Type B pancreatic cell (in vitro differentiated cells): Measurements from ENCODE around the gene BCAS3. TPM values are rescaled to one million over a fixed set of nuclear protein-coding genes. Genes with fewer than 3 reads are reported as not detected.
A peak's percentile ranks its signal among the peaks of the same experiment; 100 is the strongest.

Source experiments
- DNase-seq: peaks from one replicate; pipeline ENCODE4 v3.0.0; 2021; ENCODE audit warnings: mixed read lengths; ENCODE audit not compliant: unreplicated experiment; ENCODE audit errors: extremely low spot score
- H3K27ac Mint-ChIP-seq: 2 replicates; pipeline ENCODE4 v1.8.0; 2021; ENCODE audit warnings: mild to moderate bottlenecking, mixed read lengths
- H3K27me3 Mint-ChIP-seq: 2 replicates; pipeline ENCODE4 v1.8.0; 2021; ENCODE audit warnings: mixed read lengths
- H3K36me3 Mint-ChIP-seq: 2 replicates; pipeline ENCODE4 v1.8.0; 2021; ENCODE audit warnings: mixed read lengths
- H3K4me1 Mint-ChIP-seq: one replicate; pipeline ENCODE4 v1.8.0; 2021; ENCODE audit warnings: mixed read lengths; ENCODE audit not compliant: unreplicated experiment
- H3K4me3 Mint-ChIP-seq: 2 replicates; pipeline ENCODE4 v1.8.0; 2021; ENCODE audit warnings: mild to moderate bottlenecking, mixed read lengths
- H3K9me3 Mint-ChIP-seq: 2 replicates; pipeline ENCODE4 v1.8.0; 2021; ENCODE audit warnings: mixed read lengths
- total RNA-seq: library from RNA; stranded (reverse); gene quantifications from 2 replicates; pipeline ENCODE4 v1.2.1, GENCODE V29; 2021; ENCODE audit warnings: low replicate concordance
- TF ChIP-seq, protein P1 (sequence below): fragments of 200-600 bp; sonication (generic); conservative IDR thresholded peaks from 2 replicates; pipeline ENCODE4 v1.5.0; 2021; ENCODE audit warnings: antibody characterized with exemption, mild to moderate bottlenecking

Gene BCAS3
- total RNA-seq, 1 donor from 2014 or later, result 23.0 TPM

DNA sequence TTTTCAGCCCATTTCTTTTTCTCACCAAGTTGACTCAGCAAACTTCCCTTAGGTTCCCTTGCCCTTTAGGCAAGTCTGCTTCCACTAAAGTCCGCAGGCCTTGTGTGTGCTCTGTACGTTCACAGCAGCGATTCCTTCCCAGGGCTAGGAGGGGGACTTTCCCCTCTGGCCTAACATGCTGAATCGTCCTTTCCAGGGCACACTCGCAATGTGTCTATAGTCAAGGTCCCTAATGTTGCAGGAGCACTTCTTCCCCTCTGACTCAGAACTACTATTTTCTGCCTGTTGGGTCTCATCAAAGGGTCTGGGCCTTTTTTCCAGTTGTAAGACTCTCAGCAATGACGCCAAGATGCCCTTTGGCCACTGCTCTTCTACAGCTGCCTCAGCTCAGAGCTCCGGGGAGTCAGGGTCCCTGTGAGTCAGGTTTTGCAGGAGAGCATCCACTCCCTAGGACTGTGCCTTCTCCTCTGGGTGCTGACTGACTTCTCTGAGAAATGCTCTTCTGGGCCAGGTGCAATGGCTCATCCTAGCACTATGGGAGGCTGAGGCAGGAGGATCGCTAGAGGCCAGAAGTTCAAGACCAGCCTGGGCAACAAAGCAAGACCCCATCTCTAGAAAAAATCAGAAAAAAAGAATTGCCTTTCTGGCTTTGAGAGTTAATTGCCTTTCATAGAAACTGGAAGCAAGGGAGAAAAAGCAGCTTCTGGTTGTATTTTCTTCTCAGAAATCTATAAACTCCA is 657.6 kb downstream of the BCAS3 start:
- Mint-ChIP-seq H3K4me1 (peaks cover 38% of the 10 kb centered on the region), H3K36me3 (no peaks in the 10 kb centered on the region), H3K27ac (no peak overlapping the region), H3K9me3 (no peaks in the 10 kb centered on the region), H3K4me3 (no peak overlapping the region), H3K27me3 (peaks cover 31% of the 10 kb centered on the region)
- DNase-seq, result no peak
- TF ChIP-seq, protein P1, sequence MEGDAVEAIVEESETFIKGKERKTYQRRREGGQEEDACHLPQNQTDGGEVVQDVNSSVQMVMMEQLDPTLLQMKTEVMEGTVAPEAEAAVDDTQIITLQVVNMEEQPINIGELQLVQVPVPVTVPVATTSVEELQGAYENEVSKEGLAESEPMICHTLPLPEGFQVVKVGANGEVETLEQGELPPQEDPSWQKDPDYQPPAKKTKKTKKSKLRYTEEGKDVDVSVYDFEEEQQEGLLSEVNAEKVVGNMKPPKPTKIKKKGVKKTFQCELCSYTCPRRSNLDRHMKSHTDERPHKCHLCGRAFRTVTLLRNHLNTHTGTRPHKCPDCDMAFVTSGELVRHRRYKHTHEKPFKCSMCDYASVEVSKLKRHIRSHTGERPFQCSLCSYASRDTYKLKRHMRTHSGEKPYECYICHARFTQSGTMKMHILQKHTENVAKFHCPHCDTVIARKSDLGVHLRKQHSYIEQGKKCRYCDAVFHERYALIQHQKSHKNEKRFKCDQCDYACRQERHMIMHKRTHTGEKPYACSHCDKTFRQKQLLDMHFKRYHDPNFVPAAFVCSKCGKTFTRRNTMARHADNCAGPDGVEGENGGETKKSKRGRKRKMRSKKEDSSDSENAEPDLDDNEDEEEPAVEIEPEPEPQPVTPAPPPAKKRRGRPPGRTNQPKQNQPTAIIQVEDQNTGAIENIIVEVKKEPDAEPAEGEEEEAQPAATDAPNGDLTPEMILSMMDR, result no peak

GRCh38 chr17:61335845-61336655 is 658.4 kb downstream of the BCAS3 start:
- Mint-ChIP-seq H3K36me3 (no peaks in the 10 kb centered on the region), H3K4me3 (no peak overlapping the region), H3K4me1 (peaks cover 34% of the 10 kb centered on the region), H3K27me3 (peaks cover 27% of the 10 kb centered on the region), H3K27ac (peak overlapping the region; percentile 37), H3K9me3 (no peaks in the 10 kb centered on the region)
- DNase-seq, result no peak
- TF ChIP-seq, protein P1, result no peak

DNA sequence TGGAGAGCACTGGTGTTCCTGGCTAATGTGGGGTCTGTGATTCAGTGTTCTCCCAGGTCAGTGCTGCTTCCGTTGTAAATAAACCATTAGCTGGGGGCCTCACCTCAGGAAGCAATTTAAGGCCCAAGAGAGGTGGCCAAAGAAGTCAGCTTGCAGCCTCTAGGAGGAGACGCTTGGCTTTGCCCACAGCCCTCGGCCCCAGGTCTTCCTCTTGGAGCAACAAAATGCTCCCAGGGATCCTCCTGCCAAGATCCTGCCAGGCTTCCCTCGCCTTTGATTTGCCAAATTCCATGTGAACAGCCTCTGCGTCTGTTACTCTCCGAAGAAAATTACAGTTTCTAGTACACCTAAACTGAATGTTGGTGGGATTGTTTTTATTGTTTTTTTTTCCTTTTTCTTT is 659.6 kb downstream of the BCAS3 start:
- H3K27ac Mint-ChIP-seq, result no peak overlapping the region
- no peak for DNase-seq

GRCh38 chr17:61338000-61338798 is 660.5 kb downstream of the BCAS3 start:
- H3K4me1 Mint-ChIP-seq, result peaks cover 32% of the 10 kb centered on the region
- no peaks in the 10 kb centered on the region for H3K9me3 Mint-ChIP-seq
- DNase-seq, result no peak
- no peak overlapping the region for H3K4me3 Mint-ChIP-seq
- H3K27ac Mint-ChIP-seq, result no peak overlapping the region
- no peaks in the 10 kb centered on the region for H3K36me3 Mint-ChIP-seq
- peaks cover 25% of the 10 kb centered on the region for H3K27me3 Mint-ChIP-seq
- TF ChIP-seq, protein P1, result no peak

More for the DNA sequence above, 659.6 kb downstream of the BCAS3 start:
- Mint-ChIP-seq H3K4me3 (peak overlapping the region; percentile 14), H3K27me3 (peaks cover 25% of the 10 kb centered on the region), H3K4me1 (peaks cover 32% of the 10 kb centered on the region), H3K36me3 (no peaks in the 10 kb centered on the region), H3K9me3 (no peaks in the 10 kb centered on the region)
- TF ChIP-seq, protein P1, result no peak

DNA sequence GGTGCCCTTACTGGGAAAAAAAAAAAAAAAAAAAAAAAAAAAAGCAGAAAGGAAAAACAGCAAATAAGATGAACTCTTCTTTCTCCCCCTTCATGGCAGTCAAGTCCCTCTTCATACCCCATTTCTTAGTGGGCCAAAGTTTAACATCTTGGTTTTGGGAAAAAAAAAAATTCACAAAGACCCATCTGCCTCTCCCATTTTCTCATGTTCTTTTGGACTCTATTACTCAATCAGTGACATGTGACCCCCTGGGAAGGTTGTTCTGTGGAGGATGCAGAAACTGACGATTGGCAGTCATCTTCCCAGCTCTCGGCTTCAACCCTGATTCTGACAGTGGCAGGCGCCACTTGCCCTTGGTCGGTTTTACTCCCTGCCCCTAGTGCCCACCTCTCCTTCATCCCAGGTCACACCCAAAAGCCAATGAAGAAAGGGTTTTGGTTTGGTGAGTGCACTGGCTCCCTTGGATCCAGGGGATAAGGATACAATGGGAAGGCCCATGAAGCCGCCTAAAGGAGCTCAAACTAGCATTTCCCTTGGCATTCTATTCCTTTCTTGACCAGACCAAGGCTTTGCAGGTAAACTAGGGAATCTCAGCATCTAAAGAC is 661.3 kb downstream of the BCAS3 start:
- Mint-ChIP-seq H3K27ac (no peak overlapping the region), H3K4me3 (no peak overlapping the region), H3K4me1 (peaks cover 32% of the 10 kb centered on the region), H3K9me3 (no peaks in the 10 kb centered on the region), H3K36me3 (no peaks in the 10 kb centered on the region), H3K27me3 (peaks cover 23% of the 10 kb centered on the region)
- TF ChIP-seq, protein P1, result no peak
- no peak for DNase-seq
